Gastrocnemius medialis (tissue), 4 donors: ENCODE measurements around the gene RBM6.

Experiments used
- POLR2A ChIP-seq, 2 donors: fragments of 450-650 bp; IDR thresholded peaks; one replicate each; pipeline ENCODE4 v1.6.1; 2017; ENCODE audit warnings: antibody characterized with exemption in 2 of 2, mild to moderate bottlenecking in 2 of 2, moderate library complexity in 2 of 2
- TF ChIP-seq, protein P1 (sequence below), 5 experiments: fragments of 450-650 bp in 3 of 5; fragments of 200-600 bp in 2 of 5; sonication (generic) in 2 of 5; IDR thresholded peaks in 4 of 5; conservative IDR thresholded peaks in 1 of 5; 1 replicate in 4 of 5; 2 replicates in 1 of 5; pipeline ENCODE4 v1.5.1; 2016 to 2019; ENCODE audit warnings: antibody characterized with exemption in 5 of 5, mild to moderate bottlenecking in 3 of 5, moderate library complexity in 3 of 5

DNA sequence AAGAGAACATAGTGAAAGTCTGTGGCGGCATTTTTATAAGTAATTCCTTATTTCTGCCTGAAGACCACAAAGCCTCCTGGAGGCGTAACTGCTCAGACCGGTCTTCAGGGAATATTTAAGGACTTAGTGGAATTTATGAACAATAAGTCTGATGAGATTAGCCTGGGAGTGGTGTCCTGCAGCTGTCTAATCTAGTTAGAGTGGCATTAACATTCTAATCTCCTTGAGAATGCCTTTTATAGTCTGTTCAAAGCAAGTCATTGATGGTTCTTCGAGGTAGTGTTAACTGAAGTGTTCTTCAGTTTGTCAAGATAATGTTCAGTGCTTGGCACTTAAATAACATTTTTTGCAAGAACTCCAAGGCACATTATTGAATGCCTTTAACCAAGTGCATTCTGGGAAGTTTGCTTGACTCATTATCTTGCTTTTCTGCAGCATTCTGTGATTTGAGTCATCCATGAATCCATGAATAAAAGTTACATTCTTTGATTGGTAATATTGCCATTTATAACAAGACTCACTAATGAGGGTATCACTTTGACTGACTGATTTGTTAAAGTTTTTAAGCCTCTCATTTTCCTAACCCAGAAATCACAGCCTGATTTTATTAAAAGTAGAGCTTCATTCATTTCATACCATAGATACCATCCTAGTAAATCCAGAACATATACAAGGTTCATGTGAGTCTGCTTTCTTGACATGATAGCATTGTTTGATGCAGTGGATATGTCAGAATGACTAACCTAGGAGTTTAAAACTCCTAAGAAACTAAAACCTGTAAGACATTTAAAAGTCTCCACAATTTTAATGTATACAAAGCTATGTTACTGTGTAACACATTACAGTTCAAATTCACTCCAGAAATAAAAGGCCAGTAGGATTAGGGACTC is 161.3 kb downstream of the RBM6 start:
- TF ChIP-seq, protein P1, sequence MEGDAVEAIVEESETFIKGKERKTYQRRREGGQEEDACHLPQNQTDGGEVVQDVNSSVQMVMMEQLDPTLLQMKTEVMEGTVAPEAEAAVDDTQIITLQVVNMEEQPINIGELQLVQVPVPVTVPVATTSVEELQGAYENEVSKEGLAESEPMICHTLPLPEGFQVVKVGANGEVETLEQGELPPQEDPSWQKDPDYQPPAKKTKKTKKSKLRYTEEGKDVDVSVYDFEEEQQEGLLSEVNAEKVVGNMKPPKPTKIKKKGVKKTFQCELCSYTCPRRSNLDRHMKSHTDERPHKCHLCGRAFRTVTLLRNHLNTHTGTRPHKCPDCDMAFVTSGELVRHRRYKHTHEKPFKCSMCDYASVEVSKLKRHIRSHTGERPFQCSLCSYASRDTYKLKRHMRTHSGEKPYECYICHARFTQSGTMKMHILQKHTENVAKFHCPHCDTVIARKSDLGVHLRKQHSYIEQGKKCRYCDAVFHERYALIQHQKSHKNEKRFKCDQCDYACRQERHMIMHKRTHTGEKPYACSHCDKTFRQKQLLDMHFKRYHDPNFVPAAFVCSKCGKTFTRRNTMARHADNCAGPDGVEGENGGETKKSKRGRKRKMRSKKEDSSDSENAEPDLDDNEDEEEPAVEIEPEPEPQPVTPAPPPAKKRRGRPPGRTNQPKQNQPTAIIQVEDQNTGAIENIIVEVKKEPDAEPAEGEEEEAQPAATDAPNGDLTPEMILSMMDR (IDR thresholded peaks at IDR 0.05 in 4 of 5, conservative IDR thresholded peaks at IDR 0.05 in 1 of 5): no peak
- TF ChIP-seq POLR2A (IDR thresholded peaks at IDR 0.05): no peak
